Measurements from ENCODE around the gene SMARCD2. TPM values are rescaled to one million over a fixed set of nuclear protein-coding genes. Genes with fewer than 3 reads are reported as not detected.
A peak's percentile ranks its signal among the peaks of the same experiment; 100 is the strongest.

Gene SMARCD2
- total and polyA plus RNA-seq, 2 of the 13 experiments (the other 11 are each of a cell fraction or from before 2014, with no cell fraction given): 122 to 150 TPM

DNA sequence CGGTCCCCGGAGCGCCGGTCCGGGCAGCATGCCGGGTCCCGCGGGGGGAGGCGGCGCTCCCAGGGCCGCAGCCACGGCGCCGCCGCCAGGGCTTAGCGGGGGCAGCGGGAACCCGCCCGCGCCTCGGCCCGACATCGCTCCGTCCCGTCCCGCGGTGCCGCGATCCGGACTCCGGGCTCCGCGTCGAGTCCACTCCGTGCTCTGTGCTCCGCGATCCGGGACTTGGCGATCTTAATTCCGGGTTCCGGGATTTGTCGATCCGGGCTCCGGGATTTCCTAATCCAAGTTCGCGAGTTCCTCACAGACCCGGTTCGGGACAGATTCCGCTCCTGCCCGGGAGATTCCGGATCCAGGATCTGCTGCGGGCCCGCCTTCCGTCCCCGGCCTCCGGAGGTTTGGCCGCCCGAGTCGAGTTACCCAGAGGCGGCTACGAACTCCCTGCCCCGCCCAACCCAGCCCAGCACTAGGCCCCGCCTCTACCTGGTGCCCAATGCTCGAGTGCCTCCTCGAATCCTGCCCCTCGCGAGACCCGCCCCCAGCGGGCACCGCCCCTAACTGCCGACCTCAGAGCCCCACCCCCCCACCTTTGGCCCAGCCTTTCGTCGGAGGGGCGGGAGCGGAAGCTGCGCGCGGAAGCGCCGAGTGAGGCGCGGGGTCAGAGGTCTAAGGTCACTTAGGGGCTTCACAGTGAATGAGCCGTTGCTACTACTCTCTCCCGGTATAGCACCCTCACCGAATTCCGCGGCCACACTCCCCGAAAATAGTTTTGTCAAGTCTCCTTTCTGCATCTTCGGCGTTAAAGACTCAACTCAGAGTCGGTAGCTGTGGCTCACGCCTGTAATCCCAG, at the start of gene SMARCD2 (continued):
- TF ChIP-seq CAMTA2 (CRISPR knock-in tag; IDR thresholded peaks at IDR 0.05; ENCODE audit: borderline replicate concordance) (peak; percentile 91), ZNF543 (CRISPR knock-in tag; IDR thresholded peaks at IDR 0.05) (peak; percentile 83), MZF1 (CRISPR knock-in tag; IDR thresholded peaks at IDR 0.05; ENCODE audit: borderline replicate concordance) (no peak), FLYWCH1 (CRISPR knock-in tag; IDR thresholded peaks at IDR 0.05) (0 out of 2 replicates have a peak, but pooled peaks have one; percentile 47), CHD4 (IDR thresholded peaks at IDR 0.05; ENCODE audit: borderline replicate concordance, low read length) (peak; percentile 98), ASH2L (IDR thresholded peaks at IDR 0.05; ENCODE audit: insufficient read length, low read depth, low read length) (peak; percentile 72), ZNF761 (CRISPR knock-in tag; conservative IDR thresholded peaks at IDR 0.05) (peak; percentile 90), ZNF326 (CRISPR knock-in tag; IDR thresholded peaks at IDR 0.05; ENCODE audit: borderline replicate concordance) (0 out of 2 replicates have a peak, but pooled peaks have one; percentile 73), ZNF24 (IDR thresholded peaks at IDR 0.05) (peak; percentile 86), TBX2 (CRISPR knock-in tag; IDR thresholded peaks at IDR 0.05; ENCODE audit: borderline replicate concordance) (peak; percentile 92), CBX1 (IDR thresholded peaks at IDR 0.05; ENCODE audit: low read depth) (peak; percentile 91), ARNT2 (CRISPR knock-in tag; IDR thresholded peaks at IDR 0.05; ENCODE audit: low read depth) (peak; percentile 97), ZSCAN31 (CRISPR knock-in tag; IDR thresholded peaks at IDR 0.05; ENCODE audit: low read depth) (peak; percentile 81; the same call in 1 of the 2 replicates), ZNF790 (CRISPR knock-in tag; IDR thresholded peaks at IDR 0.05; ENCODE audit: borderline replicate concordance) (peak; percentile 95), HMG20A (CRISPR knock-in tag; IDR thresholded peaks at IDR 0.05; ENCODE audit: borderline replicate concordance) (no peak; the same call in none of the 2 replicates), HDAC1 (CRISPR knock-in tag; IDR thresholded peaks at IDR 0.05) (peak; percentile 90)
- TF ChIP-seq, protein P1, sequence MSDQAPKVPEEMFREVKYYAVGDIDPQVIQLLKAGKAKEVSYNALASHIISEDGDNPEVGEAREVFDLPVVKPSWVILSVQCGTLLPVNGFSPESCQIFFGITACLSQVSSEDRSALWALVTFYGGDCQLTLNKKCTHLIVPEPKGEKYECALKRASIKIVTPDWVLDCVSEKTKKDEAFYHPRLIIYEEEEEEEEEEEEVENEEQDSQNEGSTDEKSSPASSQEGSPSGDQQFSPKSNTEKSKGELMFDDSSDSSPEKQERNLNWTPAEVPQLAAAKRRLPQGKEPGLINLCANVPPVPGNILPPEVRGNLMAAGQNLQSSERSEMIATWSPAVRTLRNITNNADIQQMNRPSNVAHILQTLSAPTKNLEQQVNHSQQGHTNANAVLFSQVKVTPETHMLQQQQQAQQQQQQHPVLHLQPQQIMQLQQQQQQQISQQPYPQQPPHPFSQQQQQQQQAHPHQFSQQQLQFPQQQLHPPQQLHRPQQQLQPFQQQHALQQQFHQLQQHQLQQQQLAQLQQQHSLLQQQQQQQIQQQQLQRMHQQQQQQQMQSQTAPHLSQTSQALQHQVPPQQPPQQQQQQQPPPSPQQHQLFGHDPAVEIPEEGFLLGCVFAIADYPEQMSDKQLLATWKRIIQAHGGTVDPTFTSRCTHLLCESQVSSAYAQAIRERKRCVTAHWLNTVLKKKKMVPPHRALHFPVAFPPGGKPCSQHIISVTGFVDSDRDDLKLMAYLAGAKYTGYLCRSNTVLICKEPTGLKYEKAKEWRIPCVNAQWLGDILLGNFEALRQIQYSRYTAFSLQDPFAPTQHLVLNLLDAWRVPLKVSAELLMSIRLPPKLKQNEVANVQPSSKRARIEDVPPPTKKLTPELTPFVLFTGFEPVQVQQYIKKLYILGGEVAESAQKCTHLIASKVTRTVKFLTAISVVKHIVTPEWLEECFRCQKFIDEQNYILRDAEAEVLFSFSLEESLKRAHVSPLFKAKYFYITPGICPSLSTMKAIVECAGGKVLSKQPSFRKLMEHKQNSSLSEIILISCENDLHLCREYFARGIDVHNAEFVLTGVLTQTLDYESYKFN (CRISPR knock-in tag; conservative IDR thresholded peaks at IDR 0.05): peak; percentile 84
- TF ChIP-seq, protein P2, sequence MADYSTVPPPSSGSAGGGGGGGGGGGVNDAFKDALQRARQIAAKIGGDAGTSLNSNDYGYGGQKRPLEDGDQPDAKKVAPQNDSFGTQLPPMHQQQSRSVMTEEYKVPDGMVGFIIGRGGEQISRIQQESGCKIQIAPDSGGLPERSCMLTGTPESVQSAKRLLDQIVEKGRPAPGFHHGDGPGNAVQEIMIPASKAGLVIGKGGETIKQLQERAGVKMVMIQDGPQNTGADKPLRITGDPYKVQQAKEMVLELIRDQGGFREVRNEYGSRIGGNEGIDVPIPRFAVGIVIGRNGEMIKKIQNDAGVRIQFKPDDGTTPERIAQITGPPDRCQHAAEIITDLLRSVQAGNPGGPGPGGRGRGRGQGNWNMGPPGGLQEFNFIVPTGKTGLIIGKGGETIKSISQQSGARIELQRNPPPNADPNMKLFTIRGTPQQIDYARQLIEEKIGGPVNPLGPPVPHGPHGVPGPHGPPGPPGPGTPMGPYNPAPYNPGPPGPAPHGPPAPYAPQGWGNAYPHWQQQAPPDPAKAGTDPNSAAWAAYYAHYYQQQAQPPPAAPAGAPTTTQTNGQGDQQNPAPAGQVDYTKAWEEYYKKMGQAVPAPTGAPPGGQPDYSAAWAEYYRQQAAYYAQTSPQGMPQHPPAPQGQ (CRISPR knock-in tag; IDR thresholded peaks at IDR 0.05; ENCODE audit: borderline replicate concordance): peak; percentile 86; the same call in 1 of the 2 replicates
- TF ChIP-seq, protein P3, sequence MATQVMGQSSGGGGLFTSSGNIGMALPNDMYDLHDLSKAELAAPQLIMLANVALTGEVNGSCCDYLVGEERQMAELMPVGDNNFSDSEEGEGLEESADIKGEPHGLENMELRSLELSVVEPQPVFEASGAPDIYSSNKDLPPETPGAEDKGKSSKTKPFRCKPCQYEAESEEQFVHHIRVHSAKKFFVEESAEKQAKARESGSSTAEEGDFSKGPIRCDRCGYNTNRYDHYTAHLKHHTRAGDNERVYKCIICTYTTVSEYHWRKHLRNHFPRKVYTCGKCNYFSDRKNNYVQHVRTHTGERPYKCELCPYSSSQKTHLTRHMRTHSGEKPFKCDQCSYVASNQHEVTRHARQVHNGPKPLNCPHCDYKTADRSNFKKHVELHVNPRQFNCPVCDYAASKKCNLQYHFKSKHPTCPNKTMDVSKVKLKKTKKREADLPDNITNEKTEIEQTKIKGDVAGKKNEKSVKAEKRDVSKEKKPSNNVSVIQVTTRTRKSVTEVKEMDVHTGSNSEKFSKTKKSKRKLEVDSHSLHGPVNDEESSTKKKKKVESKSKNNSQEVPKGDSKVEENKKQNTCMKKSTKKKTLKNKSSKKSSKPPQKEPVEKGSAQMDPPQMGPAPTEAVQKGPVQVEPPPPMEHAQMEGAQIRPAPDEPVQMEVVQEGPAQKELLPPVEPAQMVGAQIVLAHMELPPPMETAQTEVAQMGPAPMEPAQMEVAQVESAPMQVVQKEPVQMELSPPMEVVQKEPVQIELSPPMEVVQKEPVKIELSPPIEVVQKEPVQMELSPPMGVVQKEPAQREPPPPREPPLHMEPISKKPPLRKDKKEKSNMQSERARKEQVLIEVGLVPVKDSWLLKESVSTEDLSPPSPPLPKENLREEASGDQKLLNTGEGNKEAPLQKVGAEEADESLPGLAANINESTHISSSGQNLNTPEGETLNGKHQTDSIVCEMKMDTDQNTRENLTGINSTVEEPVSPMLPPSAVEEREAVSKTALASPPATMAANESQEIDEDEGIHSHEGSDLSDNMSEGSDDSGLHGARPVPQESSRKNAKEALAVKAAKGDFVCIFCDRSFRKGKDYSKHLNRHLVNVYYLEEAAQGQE (IDR thresholded peaks at IDR 0.05; ENCODE audit: borderline replicate concordance in 1 of 2, low read depth in 1 of 2, low read length in 2 of 2): peak in 1 of 2 experiments; percentile 78; a peak in 2 of 4 replicates
